Fibroblast of villous mesenchyme (primary cell): Measurements from ENCODE around the gene ZCCHC2. TPM values are rescaled to one million over a fixed set of nuclear protein-coding genes. Genes with fewer than 3 reads are reported as not detected.

Experiments
- DNase-seq: peaks from one replicate; pipeline ENCODE4 v3.0.0-alpha.2; 2010; ENCODE audit warnings: low read depth
- H3K4me3 ChIP-seq: 2 replicates; pipeline ENCODE4 v1.5.1; 2011; ENCODE audit warnings: low read depth, mild to moderate bottlenecking, low read length
- total RNA-seq: library from RNA; depleted of rRNA; stranded (reverse); fragments of >200 nt; gene quantifications from 2 replicates; pipeline ENCODE4 v1.2.3, GENCODE V29; 2012
- TF ChIP-seq, protein P1 (sequence below): IDR thresholded peaks from 2 replicates; pipeline ENCODE4 v1.5.1; 2012; ENCODE audit warnings: low read depth, mild to moderate bottlenecking, low read length; ENCODE audit not compliant: insufficient read depth

Gene ZCCHC2
- total RNA-seq, 1 donor = 9.5 TPM

DNA sequence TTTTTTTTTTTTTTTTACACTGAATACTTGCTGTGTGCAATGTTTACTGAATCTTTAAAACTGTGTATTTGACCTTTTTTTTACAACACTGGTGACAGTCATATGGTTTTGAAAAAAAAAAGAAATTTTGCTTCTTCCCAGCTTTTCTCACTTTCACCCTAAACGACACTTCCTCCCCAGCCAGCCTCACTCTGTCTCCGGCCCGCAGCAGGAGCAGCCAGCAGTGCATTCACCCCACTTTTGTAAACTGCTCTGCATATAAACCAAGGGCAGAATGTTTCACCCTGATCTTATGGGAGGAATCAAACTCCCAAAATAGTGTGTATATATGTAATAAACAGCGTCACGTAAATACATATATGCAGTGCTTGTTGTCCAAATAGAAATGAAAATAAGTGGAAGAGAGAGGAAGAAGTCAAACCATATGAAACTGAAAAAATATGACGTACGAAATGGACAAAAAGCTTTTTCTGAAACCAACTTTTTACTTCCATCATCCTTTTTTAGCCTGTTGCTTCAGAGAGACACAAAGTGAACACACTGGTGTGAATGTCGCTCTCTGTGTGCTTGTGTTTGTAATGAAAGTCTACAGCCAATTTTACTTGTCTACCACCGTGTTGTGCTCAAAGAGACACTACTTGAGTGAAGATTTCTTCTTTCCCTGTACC is 54.2 kb downstream of the ZCCHC2 start:
- TF ChIP-seq, protein P1, sequence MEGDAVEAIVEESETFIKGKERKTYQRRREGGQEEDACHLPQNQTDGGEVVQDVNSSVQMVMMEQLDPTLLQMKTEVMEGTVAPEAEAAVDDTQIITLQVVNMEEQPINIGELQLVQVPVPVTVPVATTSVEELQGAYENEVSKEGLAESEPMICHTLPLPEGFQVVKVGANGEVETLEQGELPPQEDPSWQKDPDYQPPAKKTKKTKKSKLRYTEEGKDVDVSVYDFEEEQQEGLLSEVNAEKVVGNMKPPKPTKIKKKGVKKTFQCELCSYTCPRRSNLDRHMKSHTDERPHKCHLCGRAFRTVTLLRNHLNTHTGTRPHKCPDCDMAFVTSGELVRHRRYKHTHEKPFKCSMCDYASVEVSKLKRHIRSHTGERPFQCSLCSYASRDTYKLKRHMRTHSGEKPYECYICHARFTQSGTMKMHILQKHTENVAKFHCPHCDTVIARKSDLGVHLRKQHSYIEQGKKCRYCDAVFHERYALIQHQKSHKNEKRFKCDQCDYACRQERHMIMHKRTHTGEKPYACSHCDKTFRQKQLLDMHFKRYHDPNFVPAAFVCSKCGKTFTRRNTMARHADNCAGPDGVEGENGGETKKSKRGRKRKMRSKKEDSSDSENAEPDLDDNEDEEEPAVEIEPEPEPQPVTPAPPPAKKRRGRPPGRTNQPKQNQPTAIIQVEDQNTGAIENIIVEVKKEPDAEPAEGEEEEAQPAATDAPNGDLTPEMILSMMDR = no peak
- H3K4me3 ChIP-seq = no peak overlapping the region
- no peak for DNase-seq

- TF ChIP-seq, protein P1 = no peak
- H3K4me3 ChIP-seq = no peak overlapping the region
- peak; percentile 14 for DNase-seq
Measured at GRCh38 chr18:62577765-62578164, 54.9 kb downstream of the ZCCHC2 start.

GRCh38 chr18:62578980-62579511 is 56.2 kb downstream of the ZCCHC2 start:
- TF ChIP-seq, protein P1 = no peak
- DNase-seq = no peak
- H3K4me3 ChIP-seq = no peak overlapping the region

DNA sequence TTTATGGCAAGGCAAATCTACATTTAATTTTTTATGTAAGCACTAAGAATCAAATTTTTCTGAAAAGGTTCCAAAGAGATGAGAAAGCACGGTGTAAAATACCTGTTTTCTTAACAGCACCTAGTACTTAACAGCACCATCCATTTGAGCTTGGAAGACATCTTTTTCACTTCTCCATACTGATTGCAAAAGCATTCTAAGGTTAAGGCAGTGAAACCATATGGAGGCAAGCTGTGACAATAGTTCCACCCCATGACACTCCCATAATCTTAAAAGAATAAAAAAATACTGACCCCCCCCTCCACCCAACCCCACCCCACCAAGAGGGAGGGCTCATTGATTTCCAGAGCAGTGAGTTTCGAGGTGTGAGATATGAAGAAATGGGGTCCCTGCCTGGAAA is 60.6 kb downstream of the ZCCHC2 start:
- TF ChIP-seq, protein P1 = no peak

DNA sequence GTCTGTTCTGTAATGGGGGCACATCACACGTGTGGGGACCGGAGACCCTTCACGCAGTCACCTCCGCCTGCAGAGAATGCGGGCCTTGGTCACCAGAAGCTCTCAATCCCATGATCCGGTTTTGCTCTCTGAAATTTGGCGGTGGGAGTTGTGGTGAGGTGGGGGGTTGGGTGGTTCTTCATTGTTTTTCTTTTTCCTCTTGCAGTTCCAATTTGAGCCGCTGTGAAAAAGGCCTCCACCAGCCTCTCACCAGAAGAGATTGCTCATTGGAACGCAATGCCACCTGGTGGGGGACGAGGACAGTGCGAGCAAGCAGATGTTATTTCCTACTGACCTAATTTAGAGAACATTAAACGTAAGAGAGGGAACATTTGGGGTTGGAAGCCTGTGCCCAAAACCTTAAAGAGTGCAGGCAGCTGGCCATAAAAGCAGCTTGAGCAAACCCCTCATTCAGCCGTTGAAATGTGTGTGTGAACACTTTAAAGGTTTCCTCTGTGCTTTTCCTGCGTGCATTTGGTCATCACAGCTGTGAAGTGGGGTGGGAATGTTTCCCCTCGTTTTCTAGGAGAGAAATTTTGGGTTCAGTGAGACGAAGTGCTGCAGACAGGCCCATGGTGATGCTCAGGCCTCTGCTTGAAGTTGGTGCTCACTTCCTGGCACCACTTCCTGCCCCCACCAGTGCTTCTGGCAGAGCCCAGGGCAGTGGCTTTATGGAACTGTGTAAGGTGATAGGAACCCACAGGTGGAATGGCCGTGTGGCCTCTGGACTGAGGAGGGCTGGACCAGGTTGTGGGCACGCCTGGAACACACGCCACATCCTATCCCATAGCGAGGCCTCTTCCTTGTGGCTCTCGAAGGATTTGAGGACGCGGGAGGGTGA is 61.7 kb downstream of the ZCCHC2 start:
- peak; percentile 90 for DNase-seq
- no peak overlapping the region for H3K4me3 ChIP-seq
- TF ChIP-seq, protein P1 = peak; percentile 100

More for the DNA sequence above, 60.6 kb downstream of the ZCCHC2 start:
- H3K4me3 ChIP-seq = no peak overlapping the region
- no peak for DNase-seq

DNA sequence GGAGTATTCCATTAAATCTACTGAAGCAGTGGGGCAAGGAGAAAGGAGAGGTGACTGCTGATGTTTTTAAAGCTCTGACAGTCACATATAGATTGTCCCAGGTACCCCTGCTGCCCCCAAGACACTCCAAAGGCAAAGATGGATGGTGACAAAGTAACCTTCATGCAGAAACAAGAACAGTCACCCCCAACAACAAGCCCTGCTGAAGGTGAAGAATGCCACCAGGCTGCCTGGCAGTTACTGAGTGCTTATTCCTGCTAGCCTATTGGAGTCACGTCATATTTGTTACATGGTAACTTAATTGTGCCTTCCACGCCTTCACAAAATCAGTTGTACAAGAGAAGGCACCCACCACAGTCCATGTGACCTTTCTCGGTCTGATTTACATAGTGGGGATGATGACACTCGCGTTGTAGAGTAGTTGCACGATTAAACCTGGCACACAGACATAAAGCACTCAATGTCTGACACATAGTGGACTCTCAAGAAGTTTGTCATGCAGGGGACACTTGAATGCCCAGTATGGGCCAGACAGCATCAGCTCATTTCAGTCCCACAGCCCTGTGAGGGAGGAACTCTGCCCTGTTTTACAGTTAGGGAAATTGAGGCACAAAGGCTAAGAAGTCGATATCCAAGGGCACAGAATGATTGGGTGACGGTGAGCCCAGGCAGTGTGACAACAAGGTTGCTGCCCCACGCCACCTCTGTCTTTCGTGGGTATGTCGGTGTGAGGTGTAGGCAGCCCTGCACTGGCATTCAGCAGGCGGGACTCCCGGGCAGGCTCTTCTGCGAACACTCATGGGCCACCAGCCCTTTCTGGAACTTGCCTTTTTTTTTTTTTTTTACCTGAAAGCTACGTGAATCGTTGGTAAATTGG is 62.7 kb downstream of the ZCCHC2 start:
- no peak overlapping the region for H3K4me3 ChIP-seq
- no peak for DNase-seq
- TF ChIP-seq, protein P1 = no peak
